ENCODE data around the gene IQGAP2.

The IQGAP2 gene

DNA sequence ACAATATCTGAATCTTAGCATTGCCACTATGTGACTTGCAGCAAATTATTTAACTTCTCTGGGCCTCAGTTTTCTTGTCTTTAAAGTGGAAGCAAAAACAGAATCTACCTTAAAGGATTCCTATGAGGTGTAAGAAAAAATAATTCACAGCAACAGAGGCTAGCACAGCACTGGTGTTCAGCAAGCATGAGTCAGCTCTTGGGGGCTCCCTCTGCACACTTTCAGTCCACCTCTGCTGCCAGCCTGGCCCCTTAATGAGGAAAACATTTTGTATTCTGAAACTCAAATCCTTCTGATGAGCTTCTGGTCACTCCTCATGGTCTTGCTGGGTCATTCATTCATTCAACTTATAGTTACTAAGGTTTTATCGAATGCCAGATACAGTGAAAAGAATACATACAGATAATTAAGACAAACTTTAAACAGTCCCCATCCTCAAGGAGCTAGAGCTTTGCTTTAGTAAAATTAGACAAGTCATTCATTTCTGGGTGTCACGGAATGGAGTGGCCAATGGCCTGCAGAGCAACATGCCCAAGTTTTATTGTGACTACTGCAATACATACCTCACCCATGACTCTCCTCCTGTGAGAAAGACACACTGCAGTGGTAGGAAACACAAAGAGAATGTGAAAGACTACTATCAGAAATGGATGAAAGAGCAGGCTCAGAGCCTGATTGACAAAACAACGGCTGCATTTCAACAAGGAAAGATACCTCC, 26.8 kb upstream of the IQGAP2 start:
- peaks cover 6% of the 10 kb centered on the region for H3K4me1 ChIP-seq (ENCODE audit: control insufficient read depth, insufficient read depth, low read length)
- H3K9ac ChIP-seq (ENCODE audit: low read length): no peak overlapping the region
- no peaks in the 10 kb centered on the region for H3K36me3 ChIP-seq (ENCODE audit: control insufficient read depth, insufficient read depth, low read length)
- no peaks in the 10 kb centered on the region for H3K9me3 ChIP-seq (ENCODE audit: control insufficient read depth, low read length)
- H3K27me3 ChIP-seq (ENCODE audit: control insufficient read depth, insufficient read depth, low read length): no peaks in the 10 kb centered on the region
- no peak overlapping the region for H3K4me3 ChIP-seq (ENCODE audit: low read length)

DNA sequence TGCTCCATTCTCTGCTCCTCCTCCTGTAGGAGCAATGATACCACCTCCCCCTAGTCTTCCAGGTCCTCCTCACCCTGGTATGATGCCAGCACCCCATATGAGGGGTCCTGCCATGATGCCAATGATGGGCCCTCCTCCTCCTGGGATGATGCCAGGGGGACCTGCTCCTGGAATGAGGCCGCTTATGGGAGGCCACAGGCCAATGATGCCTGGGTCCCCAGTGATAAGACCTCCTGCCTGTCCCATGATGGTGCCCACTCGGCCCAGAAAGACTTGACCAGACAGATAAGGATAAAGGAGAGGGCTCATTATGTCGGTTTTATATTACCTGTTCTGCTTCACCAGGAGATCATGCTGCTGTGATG, 26.2 kb upstream of the IQGAP2 start:
- Histone ChIP-seq H3K9ac (ENCODE audit: low read length) (no peak overlapping the region), H3K9me3 (ENCODE audit: control insufficient read depth, low read length) (no peaks in the 10 kb centered on the region), H3K36me3 (ENCODE audit: control insufficient read depth, insufficient read depth, low read length) (no peaks in the 10 kb centered on the region), H3K27me3 (ENCODE audit: control insufficient read depth, insufficient read depth, low read length) (no peaks in the 10 kb centered on the region), H3K4me3 (ENCODE audit: low read length) (no peak overlapping the region), H3K4me1 (ENCODE audit: control insufficient read depth, insufficient read depth, low read length) (peaks cover 6% of the 10 kb centered on the region)

DNA sequence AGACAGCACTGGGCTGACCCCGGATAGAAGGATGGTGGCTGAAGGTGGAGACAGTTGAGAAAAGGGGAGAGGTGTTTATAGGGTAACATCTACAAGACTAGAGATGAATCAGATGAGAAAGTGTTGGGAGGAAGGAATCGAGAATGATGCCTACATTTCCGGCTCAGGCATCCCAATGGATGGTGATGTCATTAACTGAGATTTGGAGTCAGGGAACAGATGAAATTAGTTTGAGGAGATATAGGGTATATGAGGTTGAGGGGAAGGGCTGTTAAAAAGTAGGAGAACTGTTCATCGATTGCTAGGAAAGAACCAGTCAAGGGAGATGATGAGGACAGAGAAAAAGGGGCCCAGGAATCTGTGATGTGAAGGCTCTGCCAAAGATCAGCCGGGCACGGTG, 24.7 kb upstream of the IQGAP2 start:
- Histone ChIP-seq H3K9me3 (ENCODE audit: control insufficient read depth, low read length) (no peaks in the 10 kb centered on the region), H3K9ac (ENCODE audit: low read length) (no peak overlapping the region), H3K36me3 (ENCODE audit: control insufficient read depth, insufficient read depth, low read length) (no peaks in the 10 kb centered on the region), H3K27me3 (ENCODE audit: control insufficient read depth, insufficient read depth, low read length) (no peaks in the 10 kb centered on the region), H3K4me3 (ENCODE audit: low read length) (no peak overlapping the region), H3K4me1 (ENCODE audit: control insufficient read depth, insufficient read depth, low read length) (no peaks in the 10 kb centered on the region)

DNA sequence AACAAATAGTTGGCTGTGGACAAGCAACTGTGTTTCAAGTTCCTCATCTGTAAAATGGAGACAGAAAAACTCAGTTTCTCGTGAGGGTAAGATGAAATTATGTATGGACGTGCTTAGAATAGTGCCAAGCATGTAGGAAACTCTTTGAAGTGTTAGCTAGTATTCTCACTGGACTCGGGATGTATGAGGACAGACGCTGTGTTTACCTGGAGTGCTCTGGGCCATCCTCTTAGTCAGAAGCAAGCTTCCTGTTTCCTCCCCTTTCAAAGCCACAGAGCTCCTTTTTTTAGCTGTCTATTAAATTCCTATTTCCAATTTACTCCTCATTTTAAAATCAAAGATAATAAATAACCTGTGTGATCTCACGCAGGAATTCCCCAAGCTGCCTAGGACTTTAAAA, 23.8 kb upstream of the IQGAP2 start:
- Histone ChIP-seq H3K9ac (ENCODE audit: low read length) (no peak overlapping the region), H3K4me1 (ENCODE audit: control insufficient read depth, insufficient read depth, low read length) (peaks cover 6% of the 10 kb centered on the region), H3K4me3 (ENCODE audit: low read length) (no peak overlapping the region), H3K36me3 (ENCODE audit: control insufficient read depth, insufficient read depth, low read length) (no peaks in the 10 kb centered on the region), H3K9me3 (ENCODE audit: control insufficient read depth, low read length) (no peaks in the 10 kb centered on the region), H3K27me3 (ENCODE audit: control insufficient read depth, insufficient read depth, low read length) (no peaks in the 10 kb centered on the region)

DNA sequence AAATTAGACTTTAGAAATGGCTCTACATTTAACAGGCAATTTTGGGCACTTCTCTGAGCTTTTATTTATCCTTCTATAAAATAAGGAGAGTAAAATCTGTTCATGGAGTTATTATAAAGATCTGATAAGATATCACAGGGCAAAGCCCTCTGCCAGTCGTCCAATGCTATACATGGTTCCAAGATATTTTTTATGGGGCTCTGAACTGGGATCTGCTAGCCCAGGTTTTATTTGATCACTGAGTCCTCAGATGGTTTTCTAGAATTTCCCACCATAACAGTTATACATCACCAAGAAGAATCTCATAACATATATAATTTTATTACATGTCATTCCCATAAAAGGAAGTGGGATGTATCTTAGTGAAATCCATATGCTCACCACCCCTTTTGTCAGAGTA, 23.2 kb upstream of the IQGAP2 start:
- no peak overlapping the region for H3K4me3 ChIP-seq (ENCODE audit: low read length)
- no peaks in the 10 kb centered on the region for H3K36me3 ChIP-seq (ENCODE audit: control insufficient read depth, insufficient read depth, low read length)
- H3K27me3 ChIP-seq (ENCODE audit: control insufficient read depth, insufficient read depth, low read length): no peaks in the 10 kb centered on the region
- no peaks in the 10 kb centered on the region for H3K9me3 ChIP-seq (ENCODE audit: control insufficient read depth, low read length)
- H3K9ac ChIP-seq (ENCODE audit: low read length): no peak overlapping the region
- peaks cover 11% of the 10 kb centered on the region for H3K4me1 ChIP-seq (ENCODE audit: control insufficient read depth, insufficient read depth, low read length)

DNA sequence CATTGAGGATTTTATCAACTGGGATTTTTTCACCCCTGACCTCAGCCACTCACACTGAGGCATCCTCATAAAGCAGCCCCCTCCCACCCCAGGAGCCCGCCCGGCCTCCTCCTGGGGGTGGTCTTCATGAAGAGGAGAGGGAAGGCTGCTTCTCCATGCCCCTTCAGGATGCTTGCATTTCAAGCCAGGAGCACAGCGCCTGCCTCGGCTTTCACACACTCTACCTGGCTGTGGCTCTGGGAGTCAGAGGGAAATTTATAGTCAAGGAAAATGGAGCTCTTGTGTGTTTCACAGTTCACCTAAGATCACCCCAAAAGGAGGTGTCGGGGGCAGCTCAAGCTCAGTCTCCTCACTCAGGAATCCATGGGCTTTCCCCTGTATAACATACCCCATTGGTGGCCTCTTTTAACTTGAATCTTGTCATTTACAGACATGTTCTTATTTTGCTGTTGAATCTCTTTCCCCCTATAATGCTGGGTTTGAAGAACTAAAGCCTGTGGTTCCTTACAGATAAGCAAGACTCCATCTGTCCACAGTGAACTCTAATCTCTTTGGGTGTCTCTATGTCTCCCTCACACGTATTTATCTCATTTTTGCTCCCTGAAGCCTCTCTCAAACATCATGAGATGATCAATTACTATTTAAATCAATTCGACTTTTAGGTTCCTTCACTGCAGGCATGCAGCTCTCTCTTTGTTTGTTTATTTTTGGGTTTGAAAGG, 22.6 kb upstream of the IQGAP2 start:
- H3K9ac ChIP-seq (ENCODE audit: low read length): no peak overlapping the region
- no peaks in the 10 kb centered on the region for H3K27me3 ChIP-seq (ENCODE audit: control insufficient read depth, insufficient read depth, low read length)
- H3K9me3 ChIP-seq (ENCODE audit: control insufficient read depth, low read length): no peaks in the 10 kb centered on the region
- H3K4me3 ChIP-seq (ENCODE audit: low read length): no peak overlapping the region
- peaks cover 13% of the 10 kb centered on the region for H3K4me1 ChIP-seq (ENCODE audit: control insufficient read depth, insufficient read depth, low read length)
- H3K36me3 ChIP-seq (ENCODE audit: control insufficient read depth, insufficient read depth, low read length): no peaks in the 10 kb centered on the region

DNA sequence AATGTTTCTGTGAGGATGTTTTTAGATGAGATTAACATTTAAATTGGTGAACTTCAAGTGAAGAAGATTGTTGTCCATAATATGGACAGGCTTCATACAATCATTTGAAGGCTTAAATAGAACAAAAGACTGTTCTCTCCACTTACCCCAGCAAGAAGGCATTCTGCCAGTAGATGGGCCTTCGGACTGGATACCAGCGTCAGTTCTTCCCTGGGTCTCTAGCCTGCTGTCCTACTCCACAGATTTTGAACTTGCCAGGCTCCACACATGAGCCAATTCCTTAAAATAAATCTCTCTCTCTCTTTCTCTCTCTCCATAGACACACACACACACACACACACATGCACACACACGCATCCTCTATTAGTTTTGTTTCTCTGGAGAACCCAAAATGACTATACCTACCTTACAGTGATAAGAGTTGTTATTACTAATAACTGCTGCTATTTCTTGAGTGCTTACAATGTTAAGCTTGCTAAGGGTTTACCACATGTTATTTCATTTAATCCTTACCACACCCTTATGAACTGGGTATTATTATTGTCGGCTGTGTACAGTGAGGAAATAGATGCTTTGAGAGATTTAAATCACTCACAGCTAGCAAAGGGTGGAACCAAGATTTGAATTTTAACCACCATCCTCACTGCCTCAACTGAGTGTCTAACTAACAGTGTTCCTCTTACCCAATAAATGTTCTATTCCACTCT, 19.8 kb upstream of the IQGAP2 start:
- Histone ChIP-seq H3K27me3 (ENCODE audit: control insufficient read depth, insufficient read depth, low read length) (no peaks in the 10 kb centered on the region), H3K4me3 (ENCODE audit: low read length) (no peak overlapping the region), H3K4me1 (ENCODE audit: control insufficient read depth, insufficient read depth, low read length) (peaks cover 24% of the 10 kb centered on the region), H3K36me3 (ENCODE audit: control insufficient read depth, insufficient read depth, low read length) (no peaks in the 10 kb centered on the region), H3K9me3 (ENCODE audit: control insufficient read depth, low read length) (no peaks in the 10 kb centered on the region), H3K9ac (ENCODE audit: low read length) (no peak overlapping the region)

DNA sequence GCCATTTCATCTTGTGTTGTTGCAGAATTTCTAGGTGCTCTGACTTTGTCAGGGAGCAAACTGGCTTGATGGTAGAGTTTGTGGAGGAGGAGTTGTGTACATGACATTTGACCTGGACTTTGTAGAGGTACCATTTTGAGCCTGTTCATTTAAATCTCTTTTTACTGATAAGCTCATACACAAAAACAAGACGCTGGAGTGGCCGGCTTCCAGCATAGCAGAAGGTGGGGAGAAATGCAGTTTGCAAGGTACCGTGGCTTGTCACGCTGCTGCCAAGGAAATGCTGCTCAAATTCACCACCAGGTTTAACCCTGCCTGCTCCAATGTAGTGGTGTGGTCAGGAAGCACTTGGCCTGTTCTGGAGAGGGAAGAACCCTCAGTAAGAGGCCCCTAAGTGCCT, 18.9 kb upstream of the IQGAP2 start:
- H3K4me3 ChIP-seq (ENCODE audit: low read length): no peak overlapping the region
- no peaks in the 10 kb centered on the region for H3K27me3 ChIP-seq (ENCODE audit: control insufficient read depth, insufficient read depth, low read length)
- no peak overlapping the region for H3K9ac ChIP-seq (ENCODE audit: low read length)
- H3K4me1 ChIP-seq (ENCODE audit: control insufficient read depth, insufficient read depth, low read length): peaks cover 24% of the 10 kb centered on the region
- H3K9me3 ChIP-seq (ENCODE audit: control insufficient read depth, low read length): no peaks in the 10 kb centered on the region
- H3K36me3 ChIP-seq (ENCODE audit: control insufficient read depth, insufficient read depth, low read length): no peaks in the 10 kb centered on the region

DNA sequence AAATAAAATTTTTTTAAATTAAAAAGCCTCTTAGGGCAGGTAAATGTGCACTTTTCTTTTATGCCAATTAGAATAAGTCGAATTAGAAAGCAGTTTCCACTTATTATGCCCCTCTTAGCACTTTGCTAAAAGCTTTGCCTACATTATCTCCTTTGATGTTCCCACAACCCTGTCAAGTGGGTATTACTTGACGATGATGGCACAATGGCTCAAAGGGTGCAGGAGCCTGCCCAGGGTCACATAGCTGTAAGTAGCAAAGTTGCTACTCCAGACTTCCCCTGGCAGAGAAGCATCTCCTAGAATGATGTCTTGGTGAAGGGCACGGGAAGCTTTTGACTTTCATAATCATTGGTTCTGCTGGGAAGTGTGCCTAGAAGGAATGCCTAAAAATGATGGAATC, 18.4 kb upstream of the IQGAP2 start:
- Histone ChIP-seq H3K9me3 (ENCODE audit: control insufficient read depth, low read length) (no peaks in the 10 kb centered on the region), H3K36me3 (ENCODE audit: control insufficient read depth, insufficient read depth, low read length) (no peaks in the 10 kb centered on the region), H3K4me1 (ENCODE audit: control insufficient read depth, insufficient read depth, low read length) (peaks cover 24% of the 10 kb centered on the region), H3K9ac (ENCODE audit: low read length) (no peak overlapping the region), H3K4me3 (ENCODE audit: low read length) (no peak overlapping the region), H3K27me3 (ENCODE audit: control insufficient read depth, insufficient read depth, low read length) (no peaks in the 10 kb centered on the region)

DNA sequence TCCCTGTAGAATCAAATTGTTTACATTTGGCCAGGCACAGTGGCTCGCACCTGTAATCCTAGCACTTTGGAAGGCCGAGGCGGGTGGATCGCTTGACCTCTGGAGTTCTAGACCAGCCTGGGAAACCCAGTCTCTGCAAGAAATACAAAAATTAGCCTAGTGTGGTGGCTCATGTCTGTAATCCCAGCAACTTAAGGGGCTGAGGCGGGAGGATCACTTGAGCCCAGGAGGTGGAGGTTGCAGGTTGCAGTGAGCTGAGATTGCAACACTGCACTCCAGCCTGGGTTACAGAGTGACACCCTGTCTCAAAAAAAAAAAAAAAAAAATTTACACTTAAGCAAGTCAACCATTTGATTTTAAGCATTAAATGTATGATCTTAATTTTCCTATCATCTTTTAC, 17.5 kb upstream of the IQGAP2 start:
- Histone ChIP-seq H3K4me3 (ENCODE audit: low read length) (no peak overlapping the region), H3K36me3 (ENCODE audit: control insufficient read depth, insufficient read depth, low read length) (no peaks in the 10 kb centered on the region), H3K9ac (ENCODE audit: low read length) (no peak overlapping the region), H3K27me3 (ENCODE audit: control insufficient read depth, insufficient read depth, low read length) (no peaks in the 10 kb centered on the region), H3K9me3 (ENCODE audit: control insufficient read depth, low read length) (no peaks in the 10 kb centered on the region), H3K4me1 (ENCODE audit: control insufficient read depth, insufficient read depth, low read length) (peaks cover 24% of the 10 kb centered on the region)

DNA sequence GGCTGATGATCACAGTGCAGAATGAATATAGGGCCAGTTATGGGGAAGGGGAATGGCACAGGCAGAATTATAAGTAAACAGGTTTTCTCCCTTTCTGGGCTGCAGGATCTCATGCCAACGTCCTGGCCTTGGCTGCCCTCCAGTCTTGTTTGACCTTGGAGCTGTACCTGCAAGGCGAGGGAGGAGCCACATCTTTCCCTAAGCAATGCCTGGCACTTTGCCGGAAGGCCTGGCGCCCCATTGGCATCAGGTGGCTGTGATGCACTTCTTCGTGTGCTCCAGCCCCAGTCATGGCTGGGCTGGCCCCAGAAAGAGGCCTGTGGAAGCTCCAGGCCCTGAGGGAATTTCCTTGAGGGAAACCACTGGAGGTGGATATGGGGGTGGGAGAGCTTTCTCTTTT, 16.7 kb upstream of the IQGAP2 start:
- H3K9ac ChIP-seq (ENCODE audit: low read length): no peak overlapping the region
- H3K4me1 ChIP-seq (ENCODE audit: control insufficient read depth, insufficient read depth, low read length): peaks cover 24% of the 10 kb centered on the region
- no peak overlapping the region for H3K4me3 ChIP-seq (ENCODE audit: low read length)
- no peaks in the 10 kb centered on the region for H3K9me3 ChIP-seq (ENCODE audit: control insufficient read depth, low read length)
- no peaks in the 10 kb centered on the region for H3K27me3 ChIP-seq (ENCODE audit: control insufficient read depth, insufficient read depth, low read length)
- H3K36me3 ChIP-seq (ENCODE audit: control insufficient read depth, insufficient read depth, low read length): no peaks in the 10 kb centered on the region

DNA sequence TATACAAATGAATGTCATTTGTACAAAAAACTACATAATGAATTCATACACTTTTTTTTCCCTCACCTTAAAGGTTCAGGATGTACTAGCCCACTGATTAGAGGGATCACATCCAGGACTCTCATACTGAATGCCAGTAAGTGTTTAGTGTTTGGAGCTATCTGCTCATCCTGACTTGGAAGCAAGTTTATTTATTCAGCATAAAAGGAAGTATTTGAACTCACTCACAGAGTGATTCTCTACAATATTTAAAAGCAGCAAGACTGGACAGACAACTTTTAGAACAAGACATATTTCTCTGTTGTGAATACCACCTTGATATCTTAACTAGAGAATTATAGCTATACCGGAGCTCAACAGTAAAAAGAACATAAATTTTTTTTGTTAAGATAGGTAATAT, 14.8 kb upstream of the IQGAP2 start:
- Histone ChIP-seq H3K4me1 (ENCODE audit: control insufficient read depth, insufficient read depth, low read length) (peaks cover 24% of the 10 kb centered on the region), H3K9me3 (ENCODE audit: control insufficient read depth, low read length) (no peaks in the 10 kb centered on the region), H3K36me3 (ENCODE audit: control insufficient read depth, insufficient read depth, low read length) (no peaks in the 10 kb centered on the region), H3K9ac (ENCODE audit: low read length) (no peak overlapping the region), H3K4me3 (ENCODE audit: low read length) (no peak overlapping the region), H3K27me3 (ENCODE audit: control insufficient read depth, insufficient read depth, low read length) (no peaks in the 10 kb centered on the region)
